Measurements from ENCODE around the gene PSG2.
"Not testable (repeated sequence)": the region's sequence is repeated elsewhere in the genome, so short reads cannot be mapped to it uniquely, and the experiment has no call there.

Gene PSG2

DNA sequence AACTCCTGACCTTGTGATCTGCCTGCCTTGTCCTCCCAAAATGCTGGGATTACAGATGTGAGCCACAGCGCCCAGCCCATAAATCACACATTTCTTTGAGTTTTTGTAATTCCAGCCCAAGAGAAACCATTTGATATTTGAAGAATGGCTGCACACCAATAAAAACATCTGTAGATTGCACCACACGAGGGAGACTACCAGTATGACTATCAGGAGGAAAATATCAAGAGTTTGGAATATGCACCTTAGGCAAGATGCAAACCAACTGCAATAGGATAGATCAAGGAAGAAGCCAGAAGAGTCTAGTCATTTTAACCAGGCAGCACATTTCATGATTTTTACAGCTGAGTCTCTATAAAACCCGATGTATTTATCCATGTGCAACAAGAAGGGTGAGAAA, 20.1 kb downstream of the PSG2 start:
- not testable (repeated sequence) for DNase-seq

GRCh38 chr19:43061326-43061725, 21.2 kb downstream of the PSG2 start:
- not testable (repeated sequence) for DNase-seq

DNA sequence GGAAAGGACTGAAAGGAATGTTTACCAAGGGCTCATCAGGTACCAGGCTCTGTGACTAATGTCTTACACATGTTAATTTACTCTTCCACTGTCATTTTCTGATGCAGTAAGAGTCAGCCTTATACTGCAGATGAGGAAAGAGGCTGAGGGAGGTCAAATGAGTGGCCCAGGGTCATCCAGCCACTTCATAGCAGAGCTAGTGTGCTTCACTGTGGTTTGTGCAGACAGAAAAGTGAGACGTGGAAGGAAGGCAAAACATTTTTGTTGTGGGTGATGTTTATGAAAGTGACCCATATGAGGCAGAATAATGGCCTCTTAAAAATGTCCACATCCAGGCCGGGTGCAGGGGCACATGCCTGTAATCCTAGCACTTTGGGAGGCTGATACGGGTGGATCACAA, 22.2 kb downstream of the PSG2 start:
- DNase-seq: not testable (repeated sequence)

- DNase-seq: not testable (repeated sequence)
Measured at GRCh38 chr19:43059482-43059881, 23.0 kb downstream of the PSG2 start.

DNA sequence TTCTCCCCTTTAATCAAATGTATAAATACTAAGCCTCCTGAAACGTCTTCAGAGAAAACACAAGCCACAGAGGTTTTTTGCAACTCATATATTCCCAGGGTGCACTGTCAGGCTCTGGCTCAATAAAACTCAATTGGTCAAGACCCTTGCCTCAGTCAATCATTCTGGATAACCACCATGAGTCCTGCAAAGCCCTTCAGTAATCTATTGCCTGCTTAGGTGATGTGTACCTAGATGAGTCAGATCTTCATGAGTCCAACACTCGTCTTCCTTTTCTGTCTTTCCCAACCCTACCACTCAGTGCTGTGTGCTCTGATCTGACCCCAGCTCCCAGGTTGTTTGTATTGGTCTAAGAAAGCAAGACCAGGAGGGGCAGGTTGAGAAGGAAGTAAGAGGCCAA, 24.1 kb downstream of the PSG2 start:
- DNase-seq: not testable (repeated sequence)

GRCh38 chr19:43047966-43048365, 34.5 kb downstream of the PSG2 start:
- DNase-seq: not testable (repeated sequence)

DNA sequence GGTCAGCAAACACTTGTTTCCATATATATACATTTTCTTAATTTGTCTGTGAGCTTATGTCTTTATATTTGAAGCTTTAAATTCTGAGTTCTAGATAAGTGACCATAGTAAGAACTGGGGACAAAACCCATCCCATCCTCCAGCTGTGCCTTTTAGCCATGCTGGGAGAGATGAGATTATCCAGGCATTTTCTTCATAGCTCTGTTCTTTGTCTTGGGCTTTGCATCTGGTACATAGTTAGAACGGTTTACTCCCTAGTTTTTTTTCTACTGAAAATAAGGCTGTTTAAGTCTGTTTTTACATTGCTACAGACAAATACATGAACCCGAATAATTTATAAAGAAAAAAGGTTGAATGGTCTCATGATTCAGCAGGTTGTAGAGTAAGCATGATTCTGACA, 35.9 kb downstream of the PSG2 start:
- DNase-seq: not testable (repeated sequence)

DNA sequence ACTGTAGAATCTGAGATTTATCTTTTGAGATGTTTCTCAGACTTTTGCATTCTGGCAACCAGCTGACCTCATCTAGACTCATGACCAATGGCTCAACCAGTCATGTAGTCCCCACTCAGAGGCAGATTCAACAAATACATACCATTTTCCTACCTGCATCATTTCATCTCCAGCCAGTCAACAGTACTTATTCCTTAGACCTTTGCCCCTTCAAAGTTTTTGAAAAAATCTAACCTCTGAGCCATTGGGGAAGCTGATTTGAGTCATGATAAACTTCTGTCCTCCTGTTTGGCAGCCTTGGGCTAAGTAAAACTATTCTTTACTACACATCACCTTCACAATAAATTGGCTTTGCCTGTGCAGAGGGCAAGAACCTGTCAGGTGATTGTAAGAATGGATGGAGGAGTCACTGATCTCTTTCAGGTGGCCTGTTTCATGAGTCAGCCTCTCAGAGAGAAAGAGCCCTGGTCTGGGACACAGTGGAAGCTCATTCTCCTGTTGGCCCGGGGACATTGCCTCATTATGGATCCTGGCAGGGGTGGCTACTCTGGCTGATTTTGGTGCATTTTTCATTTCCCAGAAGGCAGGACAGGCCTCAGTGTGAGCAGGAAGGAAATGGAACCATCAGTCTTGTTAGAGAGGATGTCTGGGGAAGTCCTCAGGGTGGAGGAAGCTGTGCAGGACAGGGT, 38.9 kb downstream of the PSG2 start:
- DNase-seq: not testable (repeated sequence)

- DNase-seq: not testable (repeated sequence)
Measured at GRCh38 chr19:43031645-43032044, 50.9 kb downstream of the PSG2 start.

- no peak for DNase-seq
Measured at GRCh38 chr19:43028866-43029265, 53.6 kb downstream of the PSG2 start.

DNA sequence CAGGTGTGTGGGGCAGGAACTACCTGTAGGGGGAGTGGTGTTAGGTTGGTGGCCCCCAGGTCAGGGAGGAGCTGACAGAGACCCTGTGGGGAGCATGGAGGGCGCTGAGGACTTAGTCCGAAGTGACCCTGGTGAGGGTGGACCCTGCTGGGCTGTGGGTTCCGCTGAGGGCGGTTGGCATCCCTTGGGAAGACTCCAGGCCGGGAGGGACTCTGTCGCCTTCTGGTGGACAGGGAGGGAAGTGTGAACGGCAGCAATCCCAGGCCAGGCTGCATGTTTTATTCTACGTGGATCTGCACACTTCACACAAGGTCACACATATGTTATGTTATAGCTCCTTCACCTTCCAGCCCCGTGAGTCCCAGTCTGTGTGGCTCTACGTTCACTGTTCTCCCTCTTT, 54.5 kb downstream of the PSG2 start:
- DNase-seq: not testable (repeated sequence)

DNA sequence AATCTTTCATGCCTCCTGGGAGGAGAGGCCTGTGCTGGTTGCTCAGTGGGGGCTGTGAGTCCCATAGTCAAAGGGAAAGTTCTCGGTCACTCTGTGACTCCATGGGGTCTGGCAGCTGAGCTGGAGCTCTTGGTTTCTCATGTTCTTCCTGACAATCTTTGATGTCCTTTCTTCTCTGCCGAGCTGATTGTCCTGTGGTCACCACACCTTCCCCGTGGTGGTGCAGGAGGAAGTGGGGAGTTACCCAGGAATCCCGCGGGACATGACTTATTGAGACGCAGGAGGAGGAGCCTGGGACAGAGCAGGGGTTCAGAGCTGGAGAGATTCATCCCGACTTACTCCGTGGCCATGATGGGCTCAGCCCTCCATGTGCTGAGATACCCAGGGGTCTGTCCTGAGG, 55.4 kb downstream of the PSG2 start:
- DNase-seq: not testable (repeated sequence)

DNA sequence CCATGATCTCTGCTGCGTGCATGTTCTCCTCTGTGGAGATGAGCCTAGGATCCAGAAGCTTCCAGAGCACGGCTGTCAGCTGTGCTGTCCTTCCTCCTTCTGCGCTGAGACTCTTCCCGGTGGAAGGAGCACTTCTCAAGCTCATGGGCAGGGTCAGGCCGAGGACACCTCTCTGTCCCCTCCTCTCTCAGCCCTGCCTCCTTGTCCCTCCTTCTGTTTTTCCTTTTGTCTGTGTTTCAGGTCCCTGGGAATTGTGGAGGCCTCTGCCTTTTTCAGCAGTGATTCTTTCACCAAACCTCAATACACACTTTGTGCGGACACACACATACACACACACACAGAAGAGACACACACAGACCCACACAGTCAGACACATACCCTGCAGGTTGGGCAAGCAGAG, 56.1 kb downstream of the PSG2 start, which contains the start of gene PSG11:
TSS of gene PSG11 (minus strand) at position 101 of the 400 bp plus-strand sequence. CDS start at position 4, 97 bp downstream.
- DNase-seq: not testable (repeated sequence)

- not testable (repeated sequence) for DNase-seq
Measured at GRCh38 chr19:43022098-43022497, 60.4 kb downstream of the PSG2 start.

DNA sequence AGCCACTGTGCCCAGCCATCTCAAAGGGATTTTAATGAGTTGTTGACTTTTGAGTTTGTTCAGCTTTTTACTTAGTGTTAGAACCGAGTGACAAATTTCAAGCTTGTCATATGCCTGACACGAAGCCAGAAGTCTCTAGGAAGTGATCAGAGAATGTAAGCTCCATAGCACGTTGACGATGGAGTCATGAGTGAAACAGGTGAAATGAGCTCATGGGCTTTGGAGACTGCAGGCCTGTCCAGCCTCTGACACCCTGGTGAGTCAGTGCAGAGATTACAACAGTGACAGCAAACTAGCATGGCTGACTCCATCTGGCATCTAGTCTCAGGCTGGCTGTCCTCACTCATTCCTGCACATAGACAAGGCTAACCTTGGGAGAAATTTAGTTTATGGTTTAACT, 60.9 kb downstream of the PSG2 start:
- DNase-seq: not testable (repeated sequence)

- DNase-seq: not testable (repeated sequence)
Measured at GRCh38 chr19:43019588-43019987, 62.9 kb downstream of the PSG2 start.

Data from 8988T (cell line).